HepG2 (cell line): ENCODE results near the gene BLOC1S4. TPM values are rescaled to one million over a fixed set of nuclear protein-coding genes. Genes with fewer than 3 reads are reported as not detected.

Experiments used
- CREM ChIP-seq, 2 experiments: sonication (generic) in 1 of 2; formaldehyde crosslinking in 1 of 2; IDR thresholded peaks; 2 replicates each; pipeline versions ENCODE4 v1.4.0 to v1.6.1; 2016 to 2020; ENCODE audit warnings: antibody characterized with exemption in 1 of 2, mild to moderate bottlenecking in 1 of 2, missing genetic modification reagents in 1 of 2
- FOXJ3 ChIP-seq: sonication (generic); formaldehyde crosslinking; IDR thresholded peaks from 2 replicates; pipeline ENCODE4 v1.4.0; 2020; ENCODE audit warnings: missing genetic modification reagents, mild to moderate bottlenecking, borderline replicate concordance
- KLF16 ChIP-seq, 2 experiments: sonication (generic) in 1 of 2; formaldehyde crosslinking in 1 of 2; IDR thresholded peaks; 2 replicates each; pipeline versions ENCODE4 v1.6.1 to v1.8.0; 2016 to 2023; ENCODE audit warnings: missing genetic modification reagents in 2 of 2, missing compliant biosample characterization in 1 of 2
- MIXL1 ChIP-seq: IDR thresholded peaks from 2 replicates; pipeline ENCODE4 v1.6.1; 2016
- PATZ1 ChIP-seq: sonication (generic); formaldehyde crosslinking; IDR thresholded peaks from 2 replicates; pipeline ENCODE4 v1.4.0; 2020; ENCODE audit warnings: missing genetic modification reagents
- RCOR2 ChIP-seq: IDR thresholded peaks from 2 replicates; pipeline ENCODE4 v1.6.1; 2016; ENCODE audit warnings: missing biosample characterization, missing genetic modification reagents
- RELA ChIP-seq: sonication (generic); formaldehyde crosslinking; IDR thresholded peaks from 2 replicates; pipeline ENCODE4 v1.4.0; 2020; ENCODE audit warnings: missing genetic modification reagents
- SALL1 ChIP-seq: sonication (generic); formaldehyde crosslinking; IDR thresholded peaks from 2 replicates; pipeline ENCODE4 v1.8.0; 2022; ENCODE audit warnings: mild to moderate bottlenecking, missing genetic modification reagents
- SKIL ChIP-seq: sonication (generic); formaldehyde crosslinking; IDR thresholded peaks from 2 replicates; pipeline ENCODE4 v1.8.0; 2022; ENCODE audit warnings: missing genetic modification reagents, mild to moderate bottlenecking, moderate library complexity, borderline replicate concordance
- SMAD3 ChIP-seq: sonication (generic); formaldehyde crosslinking; IDR thresholded peaks from 2 replicates; pipeline ENCODE4 v1.4.0; 2020; ENCODE audit warnings: missing genetic modification reagents
- TBX2 ChIP-seq: sonication (generic); formaldehyde crosslinking; IDR thresholded peaks from 2 replicates; pipeline ENCODE4 v1.5.0; 2020; ENCODE audit warnings: missing genetic modification reagents, mild to moderate bottlenecking, borderline replicate concordance
- TFE3 ChIP-seq: IDR thresholded peaks from 2 replicates; pipeline ENCODE4 v1.6.1; 2016
- THYN1 ChIP-seq: sonication (generic); formaldehyde crosslinking; IDR thresholded peaks from 2 replicates; pipeline ENCODE4 v1.8.1; 2023; ENCODE audit warnings: low read depth, mild to moderate bottlenecking, moderate library complexity, missing genetic modification reagents, borderline replicate concordance
- WIZ ChIP-seq: sonication (generic); formaldehyde crosslinking; IDR thresholded peaks from 2 replicates; pipeline ENCODE4 v1.5.1; 2020; ENCODE audit warnings: mild to moderate bottlenecking, missing genetic modification reagents
- YEATS4 ChIP-seq: sonication (generic); formaldehyde crosslinking; IDR thresholded peaks from 2 replicates; pipeline ENCODE4 v1.4.0; 2020; ENCODE audit warnings: missing genetic modification reagents, borderline replicate concordance
- ZBTB43 ChIP-seq: sonication (generic); formaldehyde crosslinking; conservative IDR thresholded peaks from 2 replicates; pipeline ENCODE4 v1.4.0; 2020; ENCODE audit warnings: missing genetic modification reagents
- ZBTB7A ChIP-seq: sonication (generic); formaldehyde crosslinking; IDR thresholded peaks from 2 replicates; pipeline ENCODE4 v1.8.0; 2022; ENCODE audit warnings: mild to moderate bottlenecking, missing genetic modification reagents
- ZNF33A ChIP-seq: sonication (generic); formaldehyde crosslinking; IDR thresholded peaks from 2 replicates; pipeline ENCODE4 v1.5.1; 2020; ENCODE audit warnings: missing genetic modification reagents, mild to moderate bottlenecking, moderate library complexity, borderline replicate concordance
- ZNF558 ChIP-seq: sonication (generic); formaldehyde crosslinking; IDR thresholded peaks from 2 replicates; pipeline ENCODE4 v1.9.0; 2022; ENCODE audit warnings: mild to moderate bottlenecking, missing genetic modification reagents, borderline replicate concordance
- ZNF562 ChIP-seq: sonication (generic); formaldehyde crosslinking; IDR thresholded peaks from 2 replicates; pipeline ENCODE4 v1.8.0; 2022; ENCODE audit warnings: missing genetic modification reagents, borderline replicate concordance
- ZNF747 ChIP-seq: sonication (generic); formaldehyde crosslinking; IDR thresholded peaks from 2 replicates; pipeline ENCODE4 v1.8.1; 2023; ENCODE audit warnings: missing genetic modification reagents, mild to moderate bottlenecking, borderline replicate concordance
- ZNF776 ChIP-seq: sonication (generic); formaldehyde crosslinking; IDR thresholded peaks from 2 replicates; pipeline ENCODE4 v1.4.0; 2020; ENCODE audit warnings: mild to moderate bottlenecking, missing genetic modification reagents
- polyA plus RNA-seq, 8 experiments: library from polyadenylated mRNA; depleted of rRNA in 3 of 8; stranded (reverse) in 7 of 8; unstranded in 1 of 8; fragments of >200 nt; fragmentation: Illumina TruSeq in 4 of 8; extraction: Trizol in 4 of 8; gene quantifications; 2 replicates each; pipeline versions ENCODE4 v1.2.1 to v1.2.3, GENCODE V29; 2011 to 2016; ENCODE audit warnings: low read depth in 4 of 8, missing spikeins in 1 of 8, mixed read lengths in 1 of 8; ENCODE audit not compliant: insufficient read depth in 1 of 8
- total RNA-seq, 5 experiments: library from RNA; depleted of rRNA; stranded (reverse); fragments of >200 nt; fragmentation: Illumina TruSeq; extraction: Trizol; gene quantifications; 2 replicates each; pipeline ENCODE4 v1.2.3, GENCODE V29; 2016; ENCODE audit warnings: low read depth in 1 of 5

Gene BLOC1S4
- total and polyA plus RNA-seq, 2 of the 13 experiments (the other 11 are each of a cell fraction or from before 2014, with no cell fraction given): 15.5 to 20.9 TPM

GRCh38 chr4:6673660-6674499 is 42.1 kb upstream of the BLOC1S4 start (continued):
- TF ChIP-seq ZNF562 (CRISPR knock-in tag) (peak; percentile 82), ZNF747 (CRISPR knock-in tag) (peak; percentile 83), MIXL1 (CRISPR knock-in tag) (no peak), SMAD3 (CRISPR knock-in tag) (peak; percentile 34; the same call in 1 of the 2 replicates), YEATS4 (CRISPR knock-in tag) (peak; percentile 77), ZNF33A (CRISPR knock-in tag) (peak; percentile 65; the same call in 1 of the 2 replicates), RELA (CRISPR knock-in tag) (peak; percentile 69; the same call in 1 of the 2 replicates), TFE3 (CRISPR knock-in tag) (peak; percentile 71), SKIL (CRISPR knock-in tag) (peak; percentile 80), RCOR2 (no peak), ZNF558 (CRISPR knock-in tag) (no peak; the same call in 1 of the 2 replicates), ZBTB43 (no peak; the same call in 1 of the 2 replicates), ZNF776 (peak; percentile 71), PATZ1 (CRISPR knock-in tag) (peak; percentile 77), WIZ (CRISPR knock-in tag) (peak; percentile 27; the same call in 1 of the 2 replicates), ZBTB7A (CRISPR knock-in tag) (no peak), THYN1 (CRISPR knock-in tag) (no peak), SALL1 (CRISPR knock-in tag) (peak; percentile 77), CREM (IDR thresholded peaks at IDR 0.05) (no peak), CREM (CRISPR knock-in tag; IDR thresholded peaks at IDR 0.05) (no peak), FOXJ3 (no peak), TBX2 (peak; percentile 81), KLF16 (CRISPR knock-in tag; IDR thresholded peaks at IDR 0.05) (peak in 1 of 2 experiments; percentile 51; a peak in 1 of 4 replicates)
